ENCODE measurements around the gene IL1B. TPM values are rescaled to one million over a fixed set of nuclear protein-coding genes. Genes with fewer than 3 reads are reported as not detected.

IL1B gene
- total and polyA plus RNA-seq, 2 donors (not counting 3 experiments of a cell fraction or from before 2014, with no cell fraction given) = 0.25 TPM; not detected in 1

DNA sequence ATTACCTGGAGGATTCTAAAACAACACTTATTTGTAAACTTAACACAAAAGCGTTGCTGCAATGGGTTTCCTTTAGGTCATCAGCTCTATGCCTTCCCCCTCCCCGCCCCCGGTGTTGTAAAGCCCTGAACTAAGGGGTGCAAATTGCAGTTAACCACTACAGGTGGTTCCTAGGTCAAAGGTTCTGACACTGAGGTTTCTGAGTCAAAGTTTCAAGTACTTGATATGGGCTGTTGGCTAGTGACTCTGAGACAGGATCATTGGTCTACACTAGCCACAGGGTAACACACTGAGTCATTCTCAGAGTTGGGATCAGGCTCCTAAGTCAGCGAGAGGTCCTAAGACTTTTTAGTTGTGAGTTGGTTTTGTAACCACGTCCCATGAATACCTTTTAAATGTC lies 15.4 kb downstream of the IL1B start:
- intact Hi-C loops (cut with micrococcal nuclease) (no loop called here), dilution Hi-C loops (cut with MboI; ENCODE audit: extremely low pct_ligation_motif_present, low sequenced_read_pairs) (no loop called here)
- CTCF ChIA-PET = no interaction called here
- Histone ChIP-seq H3K9me3 (replicated peaks; ENCODE audit: control insufficient read depth, insufficient read depth, low read length) (no peaks in the 10 kb centered on the region), H3K27me3 (ENCODE audit: control insufficient read depth in 2 of 2, insufficient read depth in 2 of 2, low read length in 2 of 2) (no peaks in the 10 kb centered on the region), H3K4me1 (ENCODE audit: control insufficient read depth, extremely low read depth, insufficient read depth, low read length) (peaks cover 11% of the 10 kb centered on the region), H3K9ac (replicated peaks; ENCODE audit: extremely low read depth, insufficient read depth, low read length) (no peak overlapping the region), H2AFZ (ENCODE audit: low read depth, low read length) (no peak overlapping the region), H3K9me1 (replicated peaks; ENCODE audit: control insufficient read depth, extremely low read depth, insufficient read depth, low read length) (no peaks in the 10 kb centered on the region), H3K27ac (ENCODE audit: insufficient read depth, low read depth, low read length) (no peak overlapping the region), H3K36me3 (ENCODE audit: control insufficient read depth in 2 of 2, extremely low read depth in 1 of 2, insufficient read depth in 2 of 2, low read length in 2 of 2) (no peaks in the 10 kb centered on the region), H3K4me3 (replicated peaks in 1 of 3; ENCODE audit: insufficient read depth in 1 of 3, low read depth in 1 of 3, low read length in 3 of 3) (no peak overlapping the region), H4K20me1 (replicated peaks; ENCODE audit: control insufficient read depth, extremely low read depth, insufficient read depth, low read length) (no peaks in the 10 kb centered on the region), H3K4me2 (ENCODE audit: insufficient read depth, low read length) (no peak overlapping the region), H3K79me2 (ENCODE audit: control insufficient read depth, insufficient read depth, low read length) (no peaks in the 10 kb centered on the region)
- FAIRE-seq (no peak), DNase-seq (ENCODE audit: low read depth, low spot score) (no peak)
- POLR2A ChIA-PET = no interaction called here
- no TSS peak for BruUV-seq (replicated peaks)
- no peak for TF ChIP-seq MYC (IDR thresholded peaks at IDR 0.05; ENCODE audit: low read depth, low read length)
- no peak for TF ChIP-seq MAX (IDR thresholded peaks at IDR 0.05; ENCODE audit: insufficient read depth, insufficient read length)
- no peak for TF ChIP-seq JUN (IDR thresholded peaks at IDR 0.05; ENCODE audit: borderline replicate concordance, insufficient read depth, insufficient read length, low read depth)
- no peak for TF ChIP-seq POLR2A (IDR thresholded peaks at IDR 0.05; ENCODE audit: low read depth, low read length)
- no peak for TF ChIP-seq CTCF (IDR thresholded peaks at IDR 0.05; ENCODE audit: extremely low read depth in 1 of 2, insufficient read depth in 1 of 2, low read depth in 1 of 2, low read length in 2 of 2)
- TF ChIP-seq GATA2 (IDR thresholded peaks at IDR 0.05; ENCODE audit: insufficient read depth, insufficient read length, low read depth, low read length) = no peak
- no peak for TF ChIP-seq POLR2AphosphoS5 (IDR thresholded peaks at IDR 0.05; ENCODE audit: insufficient read depth, low read depth, low read length)
- TF ChIP-seq EZH2 (IDR thresholded peaks at IDR 0.05; ENCODE audit: borderline replicate concordance, low read depth, low read length, severe bottlenecking) = no peak
- TF ChIP-seq FOS (IDR thresholded peaks at IDR 0.05; ENCODE audit: borderline replicate concordance, insufficient read depth, low read length) = no peak
